GM12874 (cell line): Measurements from ENCODE around the gene RBBP6.

Experiments
- CTCF ChIP-seq: IDR thresholded peaks from 2 replicates; pipeline ENCODE4 v1.5.1; 2011; ENCODE audit warnings: low read depth, mild to moderate bottlenecking, control low read depth, low read length, moderate library complexity; ENCODE audit not compliant: insufficient read depth

The RBBP6 gene

GRCh38 chr16:24539295-24539849 lies at the start of gene RBBP6:
TSS of gene RBBP6 (plus strand) at chr16:24539566. CDS start at chr16:24540627, 1,061 bp downstream.
- peak; percentile 43 for TF ChIP-seq CTCF

- no peak for TF ChIP-seq CTCF
These were observed 48.5 kb upstream of the RBBP6 start for GRCh38 chr16:24490866-24491265.

GRCh38 chr16:24491731-24492130 lies 47.6 kb upstream of the RBBP6 start:
- TF ChIP-seq CTCF = no peak

GRCh38 chr16:24493821-24494220 lies 45.5 kb upstream of the RBBP6 start:
- TF ChIP-seq CTCF = no peak

GRCh38 chr16:24497440-24497839 lies 41.9 kb upstream of the RBBP6 start:
- TF ChIP-seq CTCF = no peak

GRCh38 chr16:24499193-24499814 lies 40.1 kb upstream of the RBBP6 start:
- TF ChIP-seq CTCF = peak; percentile 29; the same call in 1 of the 2 replicates

GRCh38 chr16:24504472-24505345 lies 34.7 kb upstream of the RBBP6 start:
- TF ChIP-seq CTCF = peak; percentile 72
